H1 (cell line): ENCODE measurements around the gene GBX1. TPM values are rescaled to one million over a fixed set of nuclear protein-coding genes. Genes with fewer than 3 reads are reported as not detected.

ENCODE experiments used
- NANOG ChIP-seq: IDR thresholded peaks from 2 replicates; pipeline ENCODE4 v1.6.1; 2011; ENCODE audit warnings: low read length, low read depth, mild to moderate bottlenecking, inconsistent platforms; ENCODE audit not compliant: insufficient read depth, poor library complexity, severe bottlenecking
- SIX5 ChIP-seq: IDR thresholded peaks from 2 replicates; pipeline ENCODE4 v1.6.1; 2011; ENCODE audit warnings: mild to moderate bottlenecking, low read depth, low read length
- polyA plus RNA-seq, 7 experiments: library from polyadenylated mRNA; depleted of rRNA in 3 of 7; stranded (reverse) in 5 of 7; unstranded in 2 of 7; fragments of >200 nt in 5 of 7; fragments of 200-250 nt in 2 of 7; gene quantifications; 1 replicate in 5 of 7; 2 replicates in 1 of 7; 4 replicates in 1 of 7; pipeline versions ENCODE4 v1.2.1 to v1.2.3, GENCODE V29; 2011 to 2013; ENCODE audit warnings: missing spikeins in 2 of 7, mixed read lengths in 2 of 7
- total RNA-seq: library from RNA; stranded (reverse); fragmentation: NEBNext Ultra II Directional; extraction: Animal tissue kit (Norgen Biotek cat#: 25700); gene quantifications from 2 replicates; pipeline ENCODE4 v1.2.1, GENCODE V29; 2021

Gene GBX1
- total and polyA plus RNA-seq, 2 of the 8 experiments (the other 6 are each of a cell fraction or from before 2014, with no cell fraction given), result not detected

- TF ChIP-seq NANOG (no peak), SIX5 (no peak)
Observed at GRCh38 chr7:151110236-151110940, 57.1 kb downstream of the GBX1 start (continued).
